Nephron progenitor cell (in vitro differentiated cells): Measurements from ENCODE around the gene THOP1.
A peak's percentile ranks its signal among the peaks of the same experiment; 100 is the strongest.
"Not testable (repeated sequence)": the region's sequence is repeated elsewhere in the genome, so short reads cannot be mapped to it uniquely, and the experiment has no call there.

ENCODE experiments used
- DNase-seq: peaks from one replicate; pipeline ENCODE4 v3.0.0; 2021
- H3K27ac Mint-ChIP-seq: 2 replicates; pipeline ENCODE4 v1.8.0; 2021; ENCODE audit warnings: mild to moderate bottlenecking, moderate library complexity, mixed read lengths
- H3K27me3 Mint-ChIP-seq: 2 replicates; pipeline ENCODE4 v1.8.0; 2021; ENCODE audit warnings: mild to moderate bottlenecking, low read depth, mixed read lengths; ENCODE audit not compliant: poor library complexity
- H3K36me3 Mint-ChIP-seq: 2 replicates; pipeline ENCODE4 v1.8.0; 2021; ENCODE audit warnings: low read depth, mixed read lengths
- H3K4me1 Mint-ChIP-seq: 2 replicates; pipeline ENCODE4 v1.8.0; 2021; ENCODE audit warnings: mixed read lengths
- H3K4me3 Mint-ChIP-seq: 2 replicates; pipeline ENCODE4 v1.8.0; 2021; ENCODE audit warnings: mild to moderate bottlenecking, moderate library complexity, mixed read lengths
- H3K9me3 Mint-ChIP-seq: 2 replicates; pipeline ENCODE4 v1.8.0; 2021; ENCODE audit warnings: mild to moderate bottlenecking, moderate library complexity, mixed read lengths
- TF ChIP-seq, protein P1 (sequence below): fragments of 200-600 bp; sonication (generic); IDR thresholded peaks from 2 replicates; pipeline ENCODE4 v1.5.0; 2021; ENCODE audit warnings: antibody characterized with exemption

Gene THOP1

DNA sequence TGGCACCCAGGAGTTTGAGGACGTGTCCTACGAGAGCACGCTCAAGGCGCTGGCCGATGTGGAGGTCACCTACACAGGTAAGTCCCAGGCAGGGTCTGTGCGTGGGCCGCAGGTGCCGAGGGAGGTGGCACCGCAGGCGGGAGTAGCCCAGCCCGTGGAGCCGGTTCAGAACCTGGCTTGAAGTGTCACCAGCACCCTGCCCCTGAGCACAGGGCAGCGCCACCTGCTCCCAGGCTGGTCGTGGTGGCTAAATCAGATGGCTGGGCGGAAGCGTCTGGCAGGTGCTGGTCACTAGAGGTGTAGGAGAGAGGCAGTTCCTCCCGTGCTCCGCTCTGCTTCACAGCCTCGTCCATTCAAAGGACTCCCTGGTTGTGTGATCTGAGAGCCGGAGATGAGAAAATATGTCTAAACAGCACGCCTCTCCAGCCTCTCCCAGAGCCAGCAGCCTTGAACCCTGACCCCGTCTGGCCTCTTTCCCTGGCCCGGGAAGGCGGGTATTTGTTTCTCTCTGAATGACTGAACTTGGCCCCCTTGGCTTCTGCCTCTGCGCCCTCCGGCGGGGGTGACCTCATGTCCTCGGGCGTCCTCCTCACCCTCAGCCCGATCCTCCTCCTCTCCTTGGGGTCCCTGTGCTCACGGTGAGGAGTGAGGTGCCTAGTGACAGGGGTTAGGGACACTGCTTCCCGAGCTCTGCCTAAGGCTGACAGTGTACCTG, 5.4 kb downstream of the THOP1 start:
- H3K4me3 Mint-ChIP-seq: no peak overlapping the region

DNA sequence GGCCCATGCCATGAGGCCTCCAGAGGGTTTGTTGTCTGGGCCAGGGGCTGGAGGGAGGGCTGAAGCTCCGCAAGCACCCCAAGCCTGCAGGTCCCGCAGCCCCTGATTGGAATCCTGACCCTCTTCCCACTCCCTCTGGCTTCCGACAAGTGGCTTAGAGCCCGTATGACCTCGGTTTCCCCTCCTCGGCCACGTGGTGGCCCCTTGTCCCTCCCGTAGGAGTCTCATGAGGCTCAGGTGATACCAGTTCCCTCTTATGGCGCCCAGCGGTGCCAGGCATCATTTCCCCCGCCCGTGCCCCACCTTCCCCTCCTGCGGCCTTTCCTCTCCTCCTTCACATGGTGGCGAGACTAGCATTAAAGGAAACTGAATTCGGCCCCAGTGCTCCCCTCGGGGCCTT, 6.1 kb downstream of the THOP1 start:
- TF ChIP-seq, protein P1, sequence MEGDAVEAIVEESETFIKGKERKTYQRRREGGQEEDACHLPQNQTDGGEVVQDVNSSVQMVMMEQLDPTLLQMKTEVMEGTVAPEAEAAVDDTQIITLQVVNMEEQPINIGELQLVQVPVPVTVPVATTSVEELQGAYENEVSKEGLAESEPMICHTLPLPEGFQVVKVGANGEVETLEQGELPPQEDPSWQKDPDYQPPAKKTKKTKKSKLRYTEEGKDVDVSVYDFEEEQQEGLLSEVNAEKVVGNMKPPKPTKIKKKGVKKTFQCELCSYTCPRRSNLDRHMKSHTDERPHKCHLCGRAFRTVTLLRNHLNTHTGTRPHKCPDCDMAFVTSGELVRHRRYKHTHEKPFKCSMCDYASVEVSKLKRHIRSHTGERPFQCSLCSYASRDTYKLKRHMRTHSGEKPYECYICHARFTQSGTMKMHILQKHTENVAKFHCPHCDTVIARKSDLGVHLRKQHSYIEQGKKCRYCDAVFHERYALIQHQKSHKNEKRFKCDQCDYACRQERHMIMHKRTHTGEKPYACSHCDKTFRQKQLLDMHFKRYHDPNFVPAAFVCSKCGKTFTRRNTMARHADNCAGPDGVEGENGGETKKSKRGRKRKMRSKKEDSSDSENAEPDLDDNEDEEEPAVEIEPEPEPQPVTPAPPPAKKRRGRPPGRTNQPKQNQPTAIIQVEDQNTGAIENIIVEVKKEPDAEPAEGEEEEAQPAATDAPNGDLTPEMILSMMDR: no peak
- H3K4me3 Mint-ChIP-seq: no peak overlapping the region

More for the DNA sequence above, 5.4 kb downstream of the THOP1 start:
- peaks cover 3% of the 10 kb centered on the region for H3K27me3 Mint-ChIP-seq
- TF ChIP-seq, protein P1: no peak
- H3K4me1 Mint-ChIP-seq: peaks cover 23% of the 10 kb centered on the region
- DNase-seq: no peak
- H3K27ac Mint-ChIP-seq: no peak overlapping the region
- no peaks in the 10 kb centered on the region for H3K9me3 Mint-ChIP-seq
- H3K36me3 Mint-ChIP-seq: peaks cover 53% of the 10 kb centered on the region

DNA sequence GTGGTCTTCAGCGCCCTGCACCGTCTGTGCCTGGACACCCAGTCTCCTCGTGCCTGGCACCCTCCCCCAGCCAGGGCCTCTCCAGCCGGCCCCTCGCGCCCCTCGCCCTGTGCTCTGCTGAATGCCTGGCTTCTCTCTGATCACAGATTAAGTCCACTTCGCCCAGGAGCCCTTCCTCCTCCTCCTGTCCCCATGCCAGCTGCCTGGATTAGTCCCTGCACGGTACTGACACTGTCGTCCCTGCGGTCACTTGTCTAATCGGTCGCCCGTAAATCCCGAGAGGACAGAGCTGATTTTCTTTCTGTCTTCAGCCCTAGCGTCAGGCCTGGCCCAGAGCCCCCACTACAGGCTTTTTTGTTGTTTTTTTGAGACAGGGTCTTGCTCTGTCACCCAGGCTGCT, 6.6 kb downstream of the THOP1 start:
- H3K4me3 Mint-ChIP-seq: no peak overlapping the region
- DNase-seq: no peak
- H3K27me3 Mint-ChIP-seq: peaks cover 3% of the 10 kb centered on the region
- no peaks in the 10 kb centered on the region for H3K9me3 Mint-ChIP-seq
- peaks cover 16% of the 10 kb centered on the region for H3K4me1 Mint-ChIP-seq
- peaks cover 58% of the 10 kb centered on the region for H3K36me3 Mint-ChIP-seq
- TF ChIP-seq, protein P1: no peak
- peak overlapping the region; percentile 92 for H3K27ac Mint-ChIP-seq

More for the DNA sequence above, 6.1 kb downstream of the THOP1 start:
- DNase-seq: no peak
- Mint-ChIP-seq H3K27me3 (peaks cover 3% of the 10 kb centered on the region), H3K4me1 (peaks cover 17% of the 10 kb centered on the region), H3K9me3 (no peaks in the 10 kb centered on the region), H3K27ac (no peak overlapping the region), H3K36me3 (peaks cover 58% of the 10 kb centered on the region)

DNA sequence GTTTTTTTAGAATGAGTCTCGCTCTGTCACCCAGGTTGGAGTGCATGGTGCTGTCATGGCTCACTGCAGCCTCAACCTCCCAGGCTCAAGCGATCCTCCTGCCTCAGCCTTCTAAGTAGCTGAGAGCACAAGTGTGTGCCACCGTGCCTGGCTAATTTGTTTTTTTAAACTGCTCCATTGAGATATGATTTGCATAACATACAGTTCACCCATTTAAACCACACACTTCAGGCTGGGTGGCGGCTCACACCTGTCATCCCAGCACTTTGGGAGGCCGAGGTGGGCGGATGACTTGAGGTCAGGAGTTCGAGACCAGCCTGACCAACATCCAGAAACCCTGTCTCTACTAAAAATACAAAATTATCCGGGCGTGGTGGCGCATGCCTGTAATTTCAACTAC, 7.4 kb downstream of the THOP1 start:
- H3K4me1 Mint-ChIP-seq, DNase-seq, H3K4me3 Mint-ChIP-seq, H3K27ac Mint-ChIP-seq, H3K27me3 Mint-ChIP-seq, H3K9me3 Mint-ChIP-seq: not testable (repeated sequence)
- peaks cover 55% of the 10 kb centered on the region for H3K36me3 Mint-ChIP-seq

DNA sequence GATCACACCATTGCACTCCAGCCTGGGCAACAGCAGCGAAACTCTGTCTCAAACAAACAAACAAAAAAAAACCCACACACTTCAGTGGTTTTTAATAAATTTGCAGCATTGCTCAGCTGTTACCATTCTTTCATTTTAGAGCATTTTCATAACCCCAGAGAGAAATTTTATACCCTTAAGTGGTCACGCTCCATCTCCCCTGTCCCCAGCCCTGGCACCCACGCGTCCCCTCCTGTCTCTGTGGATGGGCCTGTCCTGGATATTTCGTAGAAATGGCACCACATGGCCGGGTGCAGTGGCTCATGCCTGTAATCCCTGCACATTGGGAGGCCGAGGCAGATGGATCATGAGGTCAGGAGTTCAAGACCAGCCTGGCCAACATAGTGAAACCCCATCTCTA, 7.8 kb downstream of the THOP1 start:
- Mint-ChIP-seq H3K9me3 (no peaks in the 10 kb centered on the region), H3K4me1 (peaks cover 3% of the 10 kb centered on the region), H3K27ac (no peak overlapping the region), H3K36me3 (peaks cover 51% of the 10 kb centered on the region), H3K4me3 (no peak overlapping the region), H3K27me3 (peaks cover 3% of the 10 kb centered on the region)
- DNase-seq: no peak
- TF ChIP-seq, protein P1: no peak

DNA sequence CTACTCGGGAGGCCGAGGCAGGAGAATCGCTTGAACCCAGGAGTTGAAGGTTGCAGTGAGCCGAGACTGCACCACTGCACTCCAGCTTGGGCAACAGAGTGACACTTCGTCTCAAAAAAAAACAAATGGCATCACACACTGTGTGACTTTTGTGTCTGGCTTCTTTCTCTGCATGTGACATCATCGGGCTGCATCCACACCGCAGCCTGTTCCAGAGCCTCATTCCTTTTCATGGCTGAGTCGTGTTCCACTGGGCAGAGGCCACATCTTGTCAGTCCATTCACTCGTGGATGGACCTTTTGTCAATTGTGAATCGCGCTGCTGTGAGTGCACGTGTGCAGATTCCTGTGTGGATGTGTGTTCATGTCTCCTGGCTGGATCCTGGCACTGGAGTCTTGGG, 8.3 kb downstream of the THOP1 start:
- H3K4me1 Mint-ChIP-seq: no peaks in the 10 kb centered on the region
- DNase-seq: no peak
- no peaks in the 10 kb centered on the region for H3K27me3 Mint-ChIP-seq
- H3K27ac Mint-ChIP-seq: no peak overlapping the region
- TF ChIP-seq, protein P1: no peak
- H3K36me3 Mint-ChIP-seq: peaks cover 48% of the 10 kb centered on the region
- no peak overlapping the region for H3K4me3 Mint-ChIP-seq
- H3K9me3 Mint-ChIP-seq: no peaks in the 10 kb centered on the region
